Smooth muscle cell (in vitro differentiated cells): ENCODE data around the gene CCN6. TPM values are rescaled to one million over a fixed set of nuclear protein-coding genes. Genes with fewer than 3 reads are reported as not detected.

Experiments
- DNase-seq: peaks from one replicate; lab custom pipeline; 2025; ENCODE audit not compliant: unreplicated experiment; lab: John Stamatoyannopoulos, UW
- H2AFZ ChIP-seq: fragments of 200-600 bp; sonication (generic); 2 replicates; pipeline ENCODE4 v1.6.0; 2016; ENCODE audit warnings: antibody characterized with exemption, low read depth, mild to moderate bottlenecking
- H3F3A ChIP-seq: fragments of 200-600 bp; sonication (generic); 2 replicates; pipeline ENCODE4 v1.6.0; 2017; ENCODE audit warnings: antibody characterized with exemption, low read depth
- H3K27ac ChIP-seq: fragments of 200-600 bp; sonication (generic); 2 replicates; pipeline ENCODE4 v1.5.1; 2016; ENCODE audit warnings: low read depth, mild to moderate bottlenecking
- H3K27me3 ChIP-seq: fragments of 200-600 bp; sonication (generic); 2 replicates; pipeline ENCODE4 v1.6.1; 2016; ENCODE audit warnings: low read depth, mild to moderate bottlenecking
- H3K36me3 ChIP-seq: fragments of 200-600 bp; sonication (generic); 2 replicates; pipeline ENCODE4 v1.5.1; 2016; ENCODE audit warnings: low read depth
- H3K4me1 ChIP-seq: fragments of 200-600 bp; sonication (generic); 2 replicates; pipeline ENCODE4 v1.5.1; 2016; ENCODE audit warnings: low read depth
- H3K4me2 ChIP-seq: fragments of 200-600 bp; sonication (generic); 2 replicates; pipeline ENCODE4 v1.6.0; 2016; ENCODE audit warnings: mild to moderate bottlenecking
- H3K4me3 ChIP-seq: fragments of 200-600 bp; sonication (generic); 2 replicates; pipeline ENCODE4 v1.5.1; 2016; ENCODE audit warnings: mild to moderate bottlenecking
- H3K79me2 ChIP-seq: fragments of 200-600 bp; sonication (generic); 2 replicates; pipeline ENCODE4 v1.6.0; 2016; ENCODE audit warnings: low read depth, mild to moderate bottlenecking
- H3K9ac ChIP-seq: fragments of 200-600 bp; sonication (generic); 2 replicates; pipeline ENCODE4 v1.6.0; 2016; ENCODE audit warnings: low read depth
- H3K9me3 ChIP-seq: fragments of 200-600 bp; sonication (generic); replicated peaks from 2 replicates; pipeline ENCODE4 v1.5.1; 2016; ENCODE audit warnings: low read depth
- H4K20me1 ChIP-seq: fragments of 200-600 bp; sonication (generic); 2 replicates; pipeline ENCODE4 v1.6.0; 2016; ENCODE audit warnings: low read depth
- CTCF ChIP-seq: fragments of 200-600 bp; sonication (generic); IDR thresholded peaks from 2 replicates; pipeline ENCODE4 v1.5.1; 2017; ENCODE audit warnings: borderline replicate concordance, mild to moderate bottlenecking, antibody characterized with exemption; ENCODE audit not compliant: insufficient read depth, poor library complexity, severe bottlenecking
- WGBS: methylation state at CpG from one replicate; pipeline ENCODE4 v1.1.7; 2016; ENCODE audit warnings: low lambda C conversion rate; 5-methylcytosine and 5-hydroxymethylcytosine counted together
- polyA plus RNA-seq: library from polyadenylated mRNA; unstranded; fragments of >200 nt; fragmentation: Nextera tagmentation; extraction: Ambion mirVana; gene quantifications from 2 replicates; pipeline ENCODE4 v1.2.1, GENCODE V29; 2016
- total RNA-seq: library from RNA; depleted of rRNA; stranded (reverse); fragments of >200 nt; gene quantifications from 2 replicates; pipeline ENCODE4 v1.2.3, GENCODE V29; 2014

Gene CCN6
- total and polyA plus RNA-seq, 2 experiments from 2014 or later: 0.23 TPM; not detected in 1

GRCh38 chr6:112030961-112031660 is 22.8 kb upstream of the CCN6 start:
- H3K4me2 ChIP-seq: no peak overlapping the region
- no peaks in the 10 kb centered on the region for H4K20me1 ChIP-seq
- no peaks in the 10 kb centered on the region for H3K36me3 ChIP-seq
- H3K9ac ChIP-seq: no peak overlapping the region
- no peaks in the 10 kb centered on the region for H3K9me3 ChIP-seq
- no peaks in the 10 kb centered on the region for H3K27me3 ChIP-seq
- H3K27ac ChIP-seq: no peak overlapping the region
- no peaks in the 10 kb centered on the region for H3K4me1 ChIP-seq
- H3K79me2 ChIP-seq: no peaks in the 10 kb centered on the region
- TF ChIP-seq CTCF: no peak
- peak overlapping the region; percentile 29 for H2AFZ ChIP-seq
- WGBS: 76% methylated on average over 3 of the region's 3 CpGs
- no peak overlapping the region for H3K4me3 ChIP-seq
- no peak for DNase-seq
- H3F3A ChIP-seq: no peaks in the 10 kb centered on the region

GRCh38 chr6:112031960-112032359 is 21.9 kb upstream of the CCN6 start:
- 91% methylated on average over 6 of the region's 6 CpGs for WGBS
- Histone ChIP-seq H3K9ac (no peak overlapping the region), H3K36me3 (no peaks in the 10 kb centered on the region)

GRCh38 chr6:112032728-112033127 is 21.2 kb upstream of the CCN6 start:
- Histone ChIP-seq H3K9me3 (no peaks in the 10 kb centered on the region), H3K27me3 (no peaks in the 10 kb centered on the region), H4K20me1 (no peaks in the 10 kb centered on the region), H2AFZ (no peak overlapping the region), H3K4me1 (no peaks in the 10 kb centered on the region), H3K79me2 (no peaks in the 10 kb centered on the region), H3K36me3 (no peaks in the 10 kb centered on the region), H3F3A (peaks cover 8% of the 10 kb centered on the region), H3K4me3 (no peak overlapping the region), H3K4me2 (no peak overlapping the region), H3K27ac (no peak overlapping the region), H3K9ac (no peak overlapping the region)
- no peak for DNase-seq
- 76% methylated on average over 6 of the region's 6 CpGs for WGBS
- TF ChIP-seq CTCF: no peak

More at GRCh38 chr6:112031960-112032359, 21.9 kb upstream of the CCN6 start:
- Histone ChIP-seq H3K4me3 (no peak overlapping the region), H3K79me2 (no peaks in the 10 kb centered on the region), H2AFZ (no peak overlapping the region), H3F3A (peaks cover 3% of the 10 kb centered on the region), H3K27me3 (no peaks in the 10 kb centered on the region), H3K4me1 (no peaks in the 10 kb centered on the region), H3K9me3 (no peaks in the 10 kb centered on the region), H3K4me2 (no peak overlapping the region), H3K27ac (no peak overlapping the region), H4K20me1 (no peaks in the 10 kb centered on the region)
- TF ChIP-seq CTCF: no peak
- DNase-seq: no peak
